HG03521 (cell line): ENCODE data around the gene NEK6.
A peak's percentile ranks its signal among the peaks of the same experiment; 100 is the strongest.
"Not testable (repeated sequence)": the region's sequence is repeated elsewhere in the genome, so short reads cannot be mapped to it uniquely, and the experiment has no call there.

ENCODE experiments used
- ATAC-seq: cut with Tn5 transposase; IDR thresholded peaks from one replicate; pipeline ENCODE4 v1.9.1; 2021; ENCODE audit warnings: mild to moderate bottlenecking, moderate library complexity; ENCODE audit not compliant: unreplicated experiment

NEK6 gene

GRCh38 chr9:124225945-124226344 is 31.8 kb upstream of the NEK6 start:
- no peak for ATAC-seq

GRCh38 chr9:124228516-124228915 is 29.2 kb upstream of the NEK6 start:
- ATAC-seq = no peak

GRCh38 chr9:124231095-124231737 is 26.5 kb upstream of the NEK6 start:
- no peak for ATAC-seq

DNA sequence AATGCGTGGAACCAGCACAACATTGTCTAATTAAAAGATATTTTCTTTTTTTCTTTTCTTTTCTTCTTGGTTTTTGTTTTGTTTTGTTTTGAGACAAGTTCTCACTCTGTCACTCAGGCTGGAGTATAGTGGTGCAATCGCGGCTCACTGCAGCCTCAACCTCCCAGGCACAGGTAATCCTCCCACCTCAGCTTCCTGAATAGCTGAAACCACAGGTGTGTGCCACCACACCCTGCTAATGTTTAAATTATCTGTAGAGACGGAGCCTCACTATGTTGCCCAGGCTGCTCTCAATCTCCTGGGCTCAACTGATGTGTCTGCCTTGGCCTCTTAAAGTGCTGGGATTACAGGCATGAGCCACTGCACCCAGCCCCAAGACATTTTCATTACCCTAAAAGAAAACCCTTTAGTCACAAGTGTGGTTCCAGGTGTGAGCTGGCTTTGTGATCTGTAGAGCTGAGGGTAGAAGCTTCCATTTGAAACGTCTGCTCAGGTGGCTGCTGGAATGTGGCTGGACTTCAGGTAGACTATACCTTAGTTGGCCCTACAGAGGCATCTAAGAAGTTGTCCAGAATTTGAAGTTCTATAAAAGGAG is 19.1 kb upstream of the NEK6 start:
- ATAC-seq = peak; percentile 38

DNA sequence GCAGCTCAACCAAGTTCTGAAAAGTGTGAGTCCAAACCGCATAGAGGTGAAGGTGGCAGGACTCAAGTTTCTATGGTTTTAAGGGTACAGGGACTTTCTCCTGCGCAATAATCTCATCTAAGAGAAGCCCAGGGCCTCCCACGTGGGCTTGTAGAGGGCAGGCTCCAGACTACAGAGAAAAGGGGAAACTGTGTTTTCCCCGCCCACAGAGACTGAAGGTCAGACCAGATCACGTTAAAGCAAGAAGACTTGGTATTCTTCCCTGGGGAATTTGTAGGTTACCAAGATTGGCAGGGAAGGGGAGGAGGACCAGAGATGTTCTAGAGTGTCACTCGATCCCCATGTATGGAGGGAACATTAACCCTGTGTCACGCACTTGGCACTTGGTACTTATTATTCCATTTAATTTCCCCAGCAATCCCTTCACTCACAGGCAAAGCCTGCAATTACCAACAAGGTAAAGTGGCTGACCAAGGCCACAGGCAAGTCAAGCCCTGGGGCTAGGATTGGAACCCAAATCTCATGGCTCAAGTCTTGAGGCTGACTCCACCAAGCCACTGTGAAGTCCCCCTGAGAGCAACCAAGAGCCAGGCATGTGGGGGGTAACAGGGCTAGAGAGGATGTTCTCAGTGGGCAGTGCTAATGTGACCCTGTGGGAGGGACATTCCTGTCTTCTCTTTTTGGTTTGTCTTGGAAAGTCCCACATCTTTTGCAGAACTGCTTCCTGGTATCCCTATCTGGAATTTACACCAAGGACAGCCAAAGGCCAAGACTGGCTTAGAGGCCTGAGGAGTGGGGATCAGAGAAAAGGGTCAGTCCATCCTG is 18.3 kb upstream of the NEK6 start:
- peak; percentile 56 for ATAC-seq

- no peak for ATAC-seq
These were observed 15.2 kb upstream of the NEK6 start for GRCh38 chr9:124242331-124243194.

GRCh38 chr9:124247393-124247792 is 10.4 kb upstream of the NEK6 start:
- ATAC-seq = not testable (repeated sequence)

DNA sequence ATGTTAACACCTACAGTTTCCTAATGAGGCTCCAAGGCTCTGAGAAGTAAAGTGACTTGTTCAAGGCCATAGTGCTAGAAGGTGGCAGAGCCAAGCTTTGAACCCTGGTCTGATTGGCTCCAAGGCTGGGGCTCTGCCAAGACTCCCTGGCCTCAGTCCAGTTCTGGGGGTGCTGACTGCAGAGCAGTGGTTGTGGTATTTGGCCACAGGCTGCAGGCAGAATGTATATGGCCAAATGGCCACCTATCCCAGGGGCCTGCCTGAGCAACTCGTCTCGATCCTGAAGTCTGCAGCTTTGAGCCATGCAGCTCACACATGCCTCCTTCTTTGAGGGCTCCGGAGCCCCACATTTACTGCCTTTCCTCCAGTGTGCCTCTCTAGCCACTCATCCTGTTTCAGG is 9.7 kb upstream of the NEK6 start:
- ATAC-seq = no peak

GRCh38 chr9:124248960-124249359 is 8.8 kb upstream of the NEK6 start:
- ATAC-seq = no peak

DNA sequence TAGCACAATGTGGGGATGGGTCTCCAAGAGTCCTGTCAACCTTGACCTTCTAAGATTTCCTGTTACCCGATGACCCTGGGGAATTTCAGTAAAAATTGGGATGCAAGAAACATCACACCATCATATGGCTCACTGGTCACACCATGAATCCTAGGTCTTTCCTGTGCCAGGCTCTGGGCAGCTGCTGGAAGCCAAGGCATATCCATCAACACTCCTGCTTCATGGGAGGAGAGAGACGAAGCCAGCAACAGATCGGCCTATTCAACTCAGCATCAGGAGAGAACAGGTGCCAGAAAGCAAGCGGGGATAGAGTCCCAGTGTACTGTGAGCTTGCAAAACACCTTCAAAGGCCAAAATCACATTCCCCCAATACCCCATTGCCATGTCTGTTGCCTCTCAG is 6.5 kb upstream of the NEK6 start:
- ATAC-seq = no peak

DNA sequence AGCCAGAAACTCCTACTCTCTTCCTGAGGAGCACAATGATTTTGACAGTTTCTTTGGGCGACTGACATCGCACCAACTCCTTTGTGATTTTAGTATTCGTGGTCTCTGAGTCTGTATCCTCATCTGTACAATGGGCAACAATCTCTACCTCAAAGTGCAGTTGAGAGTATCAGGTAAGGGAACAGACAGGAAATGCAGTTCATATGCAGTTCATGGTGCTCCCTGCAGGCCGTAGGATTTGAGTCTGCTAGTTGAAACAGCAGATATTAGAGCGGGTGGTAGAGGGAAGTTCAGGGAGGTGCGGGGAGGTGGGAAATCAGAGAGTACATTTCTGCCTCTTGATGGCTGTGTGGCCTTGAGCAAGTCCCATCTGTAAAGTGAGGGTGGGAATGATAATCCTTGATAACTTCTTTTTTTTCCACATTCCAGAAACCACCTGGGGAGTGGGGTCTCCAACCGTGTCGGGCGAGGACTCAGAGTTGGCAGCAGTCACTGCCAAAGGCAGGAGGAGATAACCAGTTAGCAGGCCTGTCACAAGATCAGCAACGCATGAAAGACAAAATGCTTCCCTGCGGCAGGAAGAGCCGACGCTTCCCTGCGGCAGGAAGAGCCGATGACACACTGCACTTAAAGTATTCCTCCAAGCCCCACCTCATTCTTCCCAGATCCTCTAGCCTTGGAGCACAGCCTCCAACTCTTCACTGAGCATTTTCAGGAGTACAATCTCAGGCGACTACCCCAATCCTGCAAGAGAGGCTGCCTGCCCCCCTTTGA is 6.0 kb upstream of the NEK6 start:
- no peak for ATAC-seq

GRCh38 chr9:124252878-124253277 is 4.9 kb upstream of the NEK6 start:
- not testable (repeated sequence) for ATAC-seq

- ATAC-seq = peak; percentile 31
These were observed 3.5 kb upstream of the NEK6 start for GRCh38 chr9:124254261-124254682.

GRCh38 chr9:124255222-124255621 is 2.5 kb upstream of the NEK6 start:
- ATAC-seq = no peak

DNA sequence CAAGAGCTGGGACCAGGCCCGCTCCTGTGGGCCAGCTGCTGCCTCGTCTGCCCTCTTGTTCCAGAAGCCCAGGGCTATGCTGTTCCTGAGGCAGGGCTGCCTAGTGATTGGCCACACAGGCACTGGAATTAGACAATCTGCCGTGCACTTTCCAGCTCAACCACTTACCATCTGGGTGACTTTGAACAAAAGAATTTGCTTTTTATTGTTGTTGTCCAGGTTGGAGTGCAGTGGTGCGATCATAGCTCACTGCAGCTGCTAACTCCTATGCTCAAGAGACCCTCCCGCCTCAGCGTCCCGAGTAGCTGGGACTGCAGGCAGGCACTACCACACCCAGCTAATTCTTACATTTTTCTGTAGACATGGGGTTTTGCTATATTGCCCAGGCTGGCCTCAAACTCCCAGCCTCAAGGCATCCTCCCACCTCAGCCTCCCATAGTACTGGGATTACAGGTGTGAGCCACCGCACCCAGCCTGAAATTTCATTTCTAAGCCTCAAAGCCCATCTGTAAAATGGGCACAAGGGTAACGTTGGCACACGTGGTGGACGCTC is 1.2 kb upstream of the NEK6 start:
- ATAC-seq = no peak

GRCh38 chr9:124257070-124257843 is 492 bp upstream of the NEK6 start:
- ATAC-seq = no peak

DNA sequence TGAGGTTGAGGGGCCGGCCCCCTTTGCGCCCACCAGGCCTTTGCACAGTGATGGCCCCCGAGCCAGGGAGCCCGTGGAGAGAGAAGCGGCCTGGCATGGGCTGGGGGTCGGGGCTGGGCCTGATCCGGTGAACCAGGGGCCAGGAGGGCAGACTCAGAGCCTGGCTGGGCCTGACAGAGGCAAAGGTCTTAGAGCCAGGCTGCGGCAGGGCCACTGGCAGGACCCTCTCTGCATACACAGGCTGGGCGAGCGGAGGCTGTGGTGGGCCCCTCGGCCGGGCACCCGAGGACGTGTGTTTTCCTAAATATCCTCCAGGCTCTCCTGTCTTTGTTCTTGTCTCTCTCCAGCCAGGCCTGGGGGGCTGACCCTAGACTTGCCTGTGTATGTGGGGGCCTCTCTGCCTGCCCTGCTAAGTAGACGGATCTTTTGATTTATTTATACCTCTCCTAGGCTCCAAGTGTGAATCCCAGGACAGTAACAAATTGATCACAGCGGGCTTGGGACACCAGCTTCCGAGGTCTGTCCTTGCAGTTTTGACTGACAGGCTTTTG is 933 bp downstream of the NEK6 start:
- no peak for ATAC-seq

DNA sequence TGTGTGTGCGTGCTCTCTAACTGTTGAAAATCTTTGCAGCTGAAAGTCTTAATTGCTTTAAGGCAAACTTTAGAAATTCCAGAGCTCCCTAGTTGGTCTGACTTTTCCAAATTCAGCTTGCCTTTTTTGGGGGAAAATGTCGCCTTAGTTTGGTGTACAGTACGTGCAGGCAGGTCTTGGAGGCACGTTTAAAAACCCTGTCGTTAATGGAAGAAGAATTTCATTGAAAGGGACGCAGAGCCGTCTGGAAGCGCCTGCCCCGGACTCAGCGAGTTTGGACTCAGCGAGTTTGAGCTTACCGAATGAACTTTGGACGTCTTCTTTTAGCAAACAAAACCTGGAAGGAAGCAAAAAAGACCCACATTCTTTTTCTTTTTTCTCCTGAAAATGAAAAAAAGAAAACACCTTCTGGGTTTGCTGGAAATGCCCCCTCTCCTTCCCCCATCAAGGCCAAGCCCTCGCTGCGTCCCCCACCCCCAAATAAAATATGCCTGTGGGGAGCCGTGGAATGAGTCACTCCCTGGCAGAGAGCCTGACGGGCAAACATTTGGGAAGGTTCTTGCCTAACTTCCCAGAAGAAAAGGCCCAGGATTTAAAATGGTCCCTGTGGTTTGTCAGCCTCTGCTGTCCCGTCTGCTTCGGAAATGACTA is 1.5 kb downstream of the NEK6 start:
- no peak for ATAC-seq
